ENCODE data around the gene LRRC56. TPM values are rescaled to one million over a fixed set of nuclear protein-coding genes. Genes with fewer than 3 reads are reported as not detected.

Gene LRRC56
- total and polyA plus RNA-seq, 11 donors: 0.07 to 0.35 (median 0.20) TPM; not detected in 2

DNA sequence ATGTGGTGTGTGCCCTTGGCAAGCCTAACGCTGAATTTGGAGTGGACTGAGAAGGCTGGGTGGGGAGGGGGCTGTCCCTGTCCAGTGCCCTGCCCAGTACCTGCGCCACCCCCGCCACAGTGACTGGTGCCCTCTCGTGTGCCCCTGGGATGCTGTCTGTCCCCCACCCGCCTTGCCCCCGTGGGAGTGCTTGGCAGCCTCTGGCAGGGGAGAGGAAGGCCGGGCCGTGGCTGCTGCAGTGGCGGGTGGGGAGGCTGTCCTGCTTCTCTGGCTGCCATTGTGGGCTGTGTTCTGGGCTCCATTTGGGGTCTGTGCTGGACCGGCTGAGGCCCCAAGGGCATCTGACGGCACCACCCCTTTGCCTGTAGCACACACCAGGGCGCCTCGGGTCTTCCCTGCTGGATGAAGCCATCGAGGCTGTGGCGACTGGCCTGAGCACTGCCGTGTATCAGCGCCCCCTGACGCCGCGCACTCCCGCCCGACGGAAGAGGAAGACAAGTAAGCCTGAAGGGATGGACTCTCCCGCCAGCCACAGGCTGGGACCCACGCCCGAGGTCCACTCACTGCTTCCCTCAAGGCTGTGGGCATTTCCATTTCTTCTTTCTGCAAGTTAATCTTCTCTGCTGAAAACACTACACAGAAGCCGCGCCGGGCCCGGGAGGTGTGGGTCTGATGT, 60.8 kb downstream of the LRRC56 start:
- WGBS, 4 donors: 91 to 94% (median 93%) methylated on average over 23 to 30 of the region's 30 CpGs
- Histone ChIP-seq H3K27ac (no peak overlapping the region), H3K27me3 (no peaks in the 10 kb centered on the region), H3K36me3 (peaks cover 0 to 100% (median 99%) of the 10 kb centered on the region in 9 donors), H3K4me3 (no peak overlapping the region), H3K4me1 (no peaks in the 10 kb centered on the region), H3K9me3 (no peaks in the 10 kb centered on the region)
- intact Hi-C loops (cut with DNase I): no loop called here
- ATAC-seq (peak in 2 of 4 donors; percentile 16 to 18), DNase-seq (peak in 1 of 5 donors; percentile 44)
- no peak for TF ChIP-seq POLR2A (IDR thresholded peaks at IDR 0.05)
- TF ChIP-seq, protein P1, sequence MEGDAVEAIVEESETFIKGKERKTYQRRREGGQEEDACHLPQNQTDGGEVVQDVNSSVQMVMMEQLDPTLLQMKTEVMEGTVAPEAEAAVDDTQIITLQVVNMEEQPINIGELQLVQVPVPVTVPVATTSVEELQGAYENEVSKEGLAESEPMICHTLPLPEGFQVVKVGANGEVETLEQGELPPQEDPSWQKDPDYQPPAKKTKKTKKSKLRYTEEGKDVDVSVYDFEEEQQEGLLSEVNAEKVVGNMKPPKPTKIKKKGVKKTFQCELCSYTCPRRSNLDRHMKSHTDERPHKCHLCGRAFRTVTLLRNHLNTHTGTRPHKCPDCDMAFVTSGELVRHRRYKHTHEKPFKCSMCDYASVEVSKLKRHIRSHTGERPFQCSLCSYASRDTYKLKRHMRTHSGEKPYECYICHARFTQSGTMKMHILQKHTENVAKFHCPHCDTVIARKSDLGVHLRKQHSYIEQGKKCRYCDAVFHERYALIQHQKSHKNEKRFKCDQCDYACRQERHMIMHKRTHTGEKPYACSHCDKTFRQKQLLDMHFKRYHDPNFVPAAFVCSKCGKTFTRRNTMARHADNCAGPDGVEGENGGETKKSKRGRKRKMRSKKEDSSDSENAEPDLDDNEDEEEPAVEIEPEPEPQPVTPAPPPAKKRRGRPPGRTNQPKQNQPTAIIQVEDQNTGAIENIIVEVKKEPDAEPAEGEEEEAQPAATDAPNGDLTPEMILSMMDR (IDR thresholded peaks at IDR 0.05): no peak

DNA sequence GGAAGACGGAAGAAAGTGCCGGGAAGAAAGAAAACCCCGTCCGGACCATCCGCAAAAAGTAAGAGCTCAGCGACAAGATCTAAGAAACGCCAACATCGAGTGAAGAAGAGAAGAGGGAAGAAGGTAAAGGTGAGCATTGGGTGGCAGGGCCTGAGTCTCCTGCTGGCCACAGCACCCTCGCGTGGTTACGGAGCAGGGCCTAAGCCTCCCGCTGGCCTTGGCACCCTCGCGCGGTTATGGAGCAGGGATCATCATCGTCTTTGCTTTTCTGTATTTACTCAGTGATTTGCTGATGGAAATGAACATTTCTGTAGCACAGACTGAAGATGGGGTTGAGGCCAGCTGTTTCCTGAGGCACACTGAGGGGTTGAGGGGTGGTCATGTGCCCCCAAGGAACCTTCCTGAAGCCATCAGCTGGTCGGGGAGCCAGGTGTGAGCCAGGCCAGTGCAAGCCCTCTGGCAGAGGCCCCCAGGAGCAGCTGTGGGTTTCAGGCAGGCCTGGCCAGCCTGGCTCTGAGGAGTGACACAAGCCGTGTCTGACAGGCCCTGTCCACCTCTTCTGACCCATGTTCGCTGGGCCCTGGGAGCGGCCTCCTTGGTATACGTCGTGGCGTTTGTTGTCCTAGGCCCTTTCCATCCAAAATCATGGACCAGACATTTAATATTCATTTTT, 64.4 kb downstream of the LRRC56 start:
- TF ChIP-seq, protein P1 (IDR thresholded peaks at IDR 0.05): no peak
- TF ChIP-seq POLR2A (IDR thresholded peaks at IDR 0.05): no peak
- intact Hi-C loops (cut with DNase I): no loop called here
- 95% methylated on average over 22 to 23 of the region's 23 CpGs for WGBS, 4 donors

DNA sequence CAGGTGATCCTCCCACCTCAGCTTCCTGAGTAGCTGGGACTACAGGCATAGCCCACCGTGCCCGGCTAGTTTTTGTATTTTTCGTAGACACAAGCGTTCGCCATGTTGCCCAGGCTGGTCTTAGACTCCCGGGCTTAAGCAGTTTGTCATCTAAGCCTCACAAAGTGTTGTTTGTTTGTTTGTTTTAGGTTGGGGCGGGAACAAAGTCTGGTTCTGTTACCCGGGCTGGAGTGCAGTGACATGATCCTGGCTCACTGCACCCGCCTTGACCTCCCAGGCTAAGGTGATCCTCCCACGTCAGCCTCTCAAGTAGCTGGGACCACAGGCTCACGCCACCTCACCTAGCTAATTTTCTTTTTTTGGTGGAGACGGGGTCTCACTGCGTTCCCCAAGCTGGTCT, 65.8 kb downstream of the LRRC56 start:
- intact Hi-C loops (cut with DNase I): no loop called here
- ATAC-seq (no peak), DNase-seq (no peak)
- TF ChIP-seq, protein P1 (IDR thresholded peaks at IDR 0.05): no peak
- TF ChIP-seq POLR2A (IDR thresholded peaks at IDR 0.05): no peak
- H3K4me1 ChIP-seq: peaks cover 0 to 12% (median 2%) of the 10 kb centered on the region in 12 donors
- peaks cover 3 to 100% (median 99%) of the 10 kb centered on the region in 9 donors for H3K36me3 ChIP-seq
- 89 to 93% (median 91%) methylated on average over 13 of the region's 13 CpGs for WGBS, 4 donors
- no peaks in the 10 kb centered on the region for H3K9me3 ChIP-seq
- no peak overlapping the region for H3K4me3 ChIP-seq
- H3K27me3 ChIP-seq: no peaks in the 10 kb centered on the region
- no peak overlapping the region for H3K27ac ChIP-seq

More for the DNA sequence above, 64.4 kb downstream of the LRRC56 start:
- peaks cover 0 to 10% (median 0%) of the 10 kb centered on the region in 12 donors for H3K4me1 ChIP-seq
- no peaks in the 10 kb centered on the region for H3K27me3 ChIP-seq
- DNase-seq (no peak), ATAC-seq (no peak)
- peaks cover 3 to 100% (median 99%) of the 10 kb centered on the region in 9 donors for H3K36me3 ChIP-seq
- H3K27ac ChIP-seq: no peak overlapping the region
- no peaks in the 10 kb centered on the region for H3K9me3 ChIP-seq
- H3K4me3 ChIP-seq: no peak overlapping the region

MicroRNAs encoded within 50 kb of the gene (microRNA counts, 767-probe panel; counts per million panel counts)
- 71.6 to 1,525 counts per million in 2 donors for microRNA hsa-miR-210

Small RNA genes lying within 50 kb of the gene (microRNA-seq; reads per million reads assigned to microRNA genes)
- gene MIR210: 142 to 377 (median 269) reads per million in 4 donors

Other genes with a start within 250 kb of the LRRC56 start
- 10 to 100 TPM in 2 of 9 donors, 1 to 10 TPM in 7; 4.5 to 11.1 (median 6.2) TPM for gene PGGHG, start 248.4 kb upstream of the LRRC56 start, total RNA-seq
- 10 to 100 TPM in 1 of 2 donors, 1 to 10 TPM in 1; 9.4 to 15.7 TPM for gene PGGHG, start 248.4 kb upstream of the LRRC56 start, polyA plus RNA-seq
- gene IFITM5, start 238.0 kb upstream of the LRRC56 start, total RNA-seq: not detected
- gene IFITM5, start 238.0 kb upstream of the LRRC56 start, polyA plus RNA-seq: not detected
- 100 to 1,000 TPM; 116 to 412 (median 149) TPM for gene IFITM2, start 229.7 kb upstream of the LRRC56 start, total RNA-seq
- gene IFITM2, start 229.7 kb upstream of the LRRC56 start, polyA plus RNA-seq: 100 to 1,000 TPM; 270 to 501 TPM
- gene IFITM1, start 223.5 kb upstream of the LRRC56 start, total RNA-seq: 100 to 1,000 TPM in 6 of 9 donors, 10 to 100 TPM in 3; 61.3 to 277 (median 127) TPM
- 100 to 1,000 TPM; 158 to 278 TPM for gene IFITM1, start 223.5 kb upstream of the LRRC56 start, polyA plus RNA-seq
- gene IFITM3, start 216.7 kb upstream of the LRRC56 start, total RNA-seq: 100 to 1,000 TPM; 144 to 781 (median 214) TPM
- 100 to 1,000 TPM; 501 to 873 TPM for gene IFITM3, start 216.7 kb upstream of the LRRC56 start, polyA plus RNA-seq
- 1 to 10 TPM in 2 of 9 donors, under 1 TPM in 5, not detected in 2; 0.28 to 1.9 (median 0.67) TPM for gene B4GALNT4, start 168.0 kb upstream of the LRRC56 start, total RNA-seq
- under 1 TPM; 0.68 to 0.91 TPM for gene B4GALNT4, start 168.0 kb upstream of the LRRC56 start, polyA plus RNA-seq
- 1 to 10 TPM in 5 of 9 donors, under 1 TPM in 4; 0.15 to 2.0 (median 1.0) TPM for gene PKP3, start 143.3 kb upstream of the LRRC56 start, total RNA-seq
- under 1 TPM; 0.17 to 0.34 TPM for gene PKP3, start 143.3 kb upstream of the LRRC56 start, polyA plus RNA-seq
- 10 to 100 TPM; 22.6 to 65.6 (median 30.4) TPM for gene SIGIRR, start 122.5 kb upstream of the LRRC56 start, total RNA-seq
- gene SIGIRR, start 122.5 kb upstream of the LRRC56 start, polyA plus RNA-seq: 100 to 1,000 TPM in 1 of 2 donors, 10 to 100 TPM in 1; 41.2 to 105 TPM
- 1 to 10 TPM in 2 of 9 donors, under 1 TPM in 1, not detected in 6; 0.21 to 3.1 (median 2.7) TPM for gene ANO9, start 95.5 kb upstream of the LRRC56 start, total RNA-seq
- under 1 TPM; 0.07 to 0.19 TPM for gene ANO9, start 95.5 kb upstream of the LRRC56 start, polyA plus RNA-seq
- gene PTDSS2, start 87.2 kb upstream of the LRRC56 start, total RNA-seq: 10 to 100 TPM; 20.3 to 43.0 (median 25.7) TPM
- gene PTDSS2, start 87.2 kb upstream of the LRRC56 start, polyA plus RNA-seq: 10 to 100 TPM; 33.1 to 36.2 TPM
- gene RNH1, start 30.3 kb upstream of the LRRC56 start, total RNA-seq: 100 to 1,000 TPM; 132 to 247 (median 158) TPM
- gene RNH1, start 30.3 kb upstream of the LRRC56 start, polyA plus RNA-seq: 100 to 1,000 TPM in 1 of 2 donors, 10 to 100 TPM in 1; 58.2 to 207 TPM
- gene HRAS, start 2.0 kb upstream of the LRRC56 start, total RNA-seq: 10 to 100 TPM; 44.0 to 65.4 (median 55.6) TPM
- 10 to 100 TPM; 83.3 to 99.3 TPM for gene HRAS, start 2.0 kb upstream of the LRRC56 start, polyA plus RNA-seq
- gene LMNTD2, start 23.2 kb downstream of the LRRC56 start, total RNA-seq: 1 to 10 TPM in 2 of 9 donors, under 1 TPM in 5, not detected in 2; 0.10 to 1.6 (median 0.36) TPM
- gene LMNTD2, start 23.2 kb downstream of the LRRC56 start, polyA plus RNA-seq: under 1 TPM; 0.32 to 0.53 TPM
- gene RASSF7, start 23.4 kb downstream of the LRRC56 start, total RNA-seq: 10 to 100 TPM in 1 of 9 donors, 1 to 10 TPM in 8; 1.1 to 15.5 (median 3.3) TPM
- 10 to 100 TPM in 1 of 2 donors, 1 to 10 TPM in 1; 5.7 to 12.5 TPM for gene RASSF7, start 23.4 kb downstream of the LRRC56 start, polyA plus RNA-seq
- 10 to 100 TPM; 11.6 to 21.3 (median 18.3) TPM for gene PHRF1, start 38.9 kb downstream of the LRRC56 start, total RNA-seq
- gene PHRF1, start 38.9 kb downstream of the LRRC56 start, polyA plus RNA-seq: 10 to 100 TPM; 16.1 to 18.1 TPM
- gene IRF7, start 78.4 kb downstream of the LRRC56 start, total RNA-seq: 10 to 100 TPM in 7 of 9 donors, 1 to 10 TPM in 2; 5.5 to 30.6 (median 14.9) TPM
- 10 to 100 TPM in 1 of 2 donors, 1 to 10 TPM in 1; 9.5 to 21.1 TPM for gene IRF7, start 78.4 kb downstream of the LRRC56 start, polyA plus RNA-seq
- not detected for gene CDHR5, start 87.4 kb downstream of the LRRC56 start, total RNA-seq
- gene CDHR5, start 87.4 kb downstream of the LRRC56 start, polyA plus RNA-seq: under 1 TPM in 1 of 2 donors, not detected in 1; 0.07 TPM
- under 1 TPM in 1 of 9 donors, not detected in 8; 0.81 TPM for gene SCT, start 89.7 kb downstream of the LRRC56 start, total RNA-seq
- not detected for gene SCT, start 89.7 kb downstream of the LRRC56 start, polyA plus RNA-seq
- 1 to 10 TPM in 1 of 9 donors, under 1 TPM in 5, not detected in 3; 0.20 to 1.0 (median 0.48) TPM for gene DRD4, start 99.7 kb downstream of the LRRC56 start, total RNA-seq
- gene DRD4, start 99.7 kb downstream of the LRRC56 start, polyA plus RNA-seq: under 1 TPM in 1 of 2 donors, not detected in 1; 0.07 TPM
- gene DEAF1, start 157.7 kb downstream of the LRRC56 start, total RNA-seq: 10 to 100 TPM; 11.8 to 25.6 (median 15.1) TPM
- 10 to 100 TPM; 14.3 to 17.8 TPM for gene DEAF1, start 157.7 kb downstream of the LRRC56 start, polyA plus RNA-seq
- 10 to 100 TPM in 7 of 9 donors, 1 to 10 TPM in 2; 8.9 to 18.2 (median 15.0) TPM for gene TMEM80, start 158.3 kb downstream of the LRRC56 start, total RNA-seq
- gene TMEM80, start 158.3 kb downstream of the LRRC56 start, polyA plus RNA-seq: 10 to 100 TPM in 1 of 2 donors, 1 to 10 TPM in 1; 8.0 to 14.9 TPM
- gene EPS8L2, start 168.7 kb downstream of the LRRC56 start, total RNA-seq: 10 to 100 TPM in 1 of 9 donors, 1 to 10 TPM in 7, under 1 TPM in 1; 0.72 to 15.5 (median 1.5) TPM
- gene EPS8L2, start 168.7 kb downstream of the LRRC56 start, polyA plus RNA-seq: 1 to 10 TPM; 1.5 to 2.6 TPM
- gene TALDO1, start 209.9 kb downstream of the LRRC56 start, total RNA-seq: 100 to 1,000 TPM in 5 of 9 donors, 10 to 100 TPM in 4; 80.5 to 145 (median 105) TPM
- 100 to 1,000 TPM in 1 of 2 donors, 10 to 100 TPM in 1; 66.9 to 123 TPM for gene TALDO1, start 209.9 kb downstream of the LRRC56 start, polyA plus RNA-seq
- gene GATD1, start 240.0 kb downstream of the LRRC56 start, total RNA-seq: 10 to 100 TPM; 13.4 to 30.8 (median 21.5) TPM
- gene GATD1, start 240.0 kb downstream of the LRRC56 start, polyA plus RNA-seq: 10 to 100 TPM; 20.4 to 20.5 TPM

Data from heart left ventricle (tissue), 16 donors.